HG03354 (cell line): Measurements from ENCODE around the gene HINT3.
"Not testable (repeated sequence)": the region's sequence is repeated elsewhere in the genome, so short reads cannot be mapped to it uniquely, and the experiment has no call there.

ENCODE experiments used
- ATAC-seq: cut with Tn5 transposase; IDR thresholded peaks from one replicate; pipeline ENCODE4 v1.9.1; 2021; ENCODE audit warnings: mild to moderate bottlenecking; ENCODE audit not compliant: unreplicated experiment, poor library complexity, severe bottlenecking

The HINT3 gene

DNA sequence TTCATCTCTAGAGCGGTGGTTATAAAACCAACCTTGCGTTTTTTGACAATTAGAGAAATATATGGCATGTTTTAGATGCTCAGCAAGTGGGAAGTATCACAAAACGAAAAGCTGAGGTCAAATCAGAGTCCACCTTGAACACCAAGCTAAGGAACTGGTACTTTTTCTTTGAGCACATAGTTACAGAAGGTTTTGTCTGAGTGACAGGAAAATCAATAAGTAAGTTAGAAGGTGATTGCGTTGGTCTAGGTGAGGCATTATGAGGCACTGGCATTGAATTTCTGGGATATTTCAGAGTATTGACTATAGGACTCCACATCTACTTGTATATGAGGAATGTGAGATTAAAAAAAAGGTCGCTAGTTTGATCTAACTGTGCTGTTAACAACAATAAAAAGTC lies 597 bp upstream of the HINT3 start:
- no peak for ATAC-seq

DNA sequence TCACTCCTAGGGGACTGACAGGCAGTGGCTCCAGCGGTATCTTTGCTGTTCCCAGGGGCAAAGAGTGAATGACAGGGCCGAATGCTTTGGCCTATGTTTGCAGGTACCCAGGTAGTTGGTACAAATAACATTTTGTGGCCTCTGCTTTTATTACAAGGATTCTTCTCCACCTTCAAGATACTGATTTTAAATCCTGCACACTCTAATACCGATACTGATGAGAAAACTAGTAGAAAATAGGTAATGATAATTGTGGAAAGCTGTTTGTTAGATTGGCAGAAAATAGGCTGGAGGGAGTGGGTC lies 772 bp downstream of the HINT3 start:
- ATAC-seq, result no peak

DNA sequence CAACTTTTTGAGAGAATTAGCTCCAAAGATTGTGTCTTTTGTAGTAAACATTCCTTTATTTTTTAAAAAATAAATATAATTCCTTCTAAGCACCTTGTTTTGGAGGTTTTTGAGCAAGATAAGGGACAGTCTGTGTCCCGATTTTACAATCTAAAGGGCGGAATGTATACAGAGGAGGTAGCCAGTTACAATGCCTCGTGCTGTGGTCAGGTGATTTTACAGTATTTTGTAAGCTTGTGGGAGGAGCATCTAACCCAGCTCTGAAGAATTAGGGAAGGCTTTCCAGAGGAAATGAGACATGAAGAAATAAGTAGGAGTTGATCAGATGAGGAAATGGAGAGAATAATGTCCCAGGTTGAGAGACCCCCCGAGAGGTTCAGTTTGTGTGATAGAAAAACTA lies 1.3 kb downstream of the HINT3 start:
- no peak for ATAC-seq

DNA sequence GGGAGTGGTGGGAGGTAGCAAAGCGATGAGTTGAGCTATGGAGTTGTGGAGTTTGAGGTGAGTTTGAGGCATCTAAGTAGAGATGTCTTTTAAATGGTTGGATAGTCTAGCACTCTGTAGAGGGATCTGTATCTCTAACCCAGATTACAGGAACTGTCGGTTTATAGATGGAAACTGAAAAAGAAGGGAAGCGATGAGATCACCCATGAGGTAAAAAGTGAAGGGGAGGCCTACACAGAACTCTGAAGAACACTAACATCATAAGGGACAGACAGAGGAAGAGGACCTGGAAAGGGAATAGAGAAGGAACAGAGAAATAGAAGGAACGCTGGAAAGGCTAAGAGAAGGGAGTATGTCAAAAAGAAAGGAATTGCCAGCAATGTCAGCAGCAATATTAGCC lies 2.5 kb downstream of the HINT3 start:
- no peak for ATAC-seq

DNA sequence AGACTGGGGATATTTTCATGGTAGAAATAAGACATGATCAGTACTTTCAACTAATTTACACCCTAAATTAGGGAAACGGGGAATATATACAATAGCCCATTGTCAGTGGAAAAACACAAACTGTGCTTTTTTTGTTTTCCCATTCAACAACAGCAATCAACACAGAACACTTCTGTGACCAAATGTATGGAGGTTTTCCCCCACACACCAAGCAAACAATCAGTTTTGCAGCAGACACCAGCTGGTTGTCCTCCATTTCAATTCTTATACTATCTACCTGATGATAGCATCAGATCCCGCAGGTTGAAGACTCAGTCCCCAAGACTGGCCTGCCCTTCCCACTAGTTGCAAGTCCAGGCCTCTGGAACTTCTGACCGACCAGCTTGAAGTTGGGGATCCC lies 4.5 kb downstream of the HINT3 start:
- no peak for ATAC-seq

DNA sequence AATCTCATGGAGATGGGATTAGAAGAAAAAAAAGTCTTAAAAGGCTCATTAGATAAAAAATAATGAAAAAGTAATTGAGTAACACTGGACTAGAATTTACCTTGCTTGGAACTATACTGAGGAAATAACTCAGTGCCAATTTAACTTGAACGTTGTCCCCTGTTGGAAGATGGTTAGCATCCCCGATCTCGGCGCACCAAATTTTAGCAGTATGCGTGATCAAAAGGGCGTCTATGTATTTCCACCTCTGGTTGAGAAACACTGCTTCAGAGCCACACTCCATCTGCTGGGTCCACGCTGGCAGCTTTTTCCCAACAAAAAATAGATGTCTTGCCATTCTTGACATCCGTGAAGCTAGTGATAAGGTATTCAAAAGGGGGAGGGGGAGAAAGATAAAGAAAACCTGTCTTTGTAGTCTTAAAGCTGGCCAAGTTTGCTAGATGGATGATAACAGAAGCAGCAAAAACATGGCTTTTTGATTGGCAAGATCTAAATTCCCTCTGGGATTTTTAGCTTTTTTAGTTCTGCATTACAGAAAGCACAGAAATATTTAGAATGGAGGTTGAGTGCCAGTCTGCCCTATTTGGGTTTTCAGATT lies 6.4 kb downstream of the HINT3 start:
- no peak for ATAC-seq

DNA sequence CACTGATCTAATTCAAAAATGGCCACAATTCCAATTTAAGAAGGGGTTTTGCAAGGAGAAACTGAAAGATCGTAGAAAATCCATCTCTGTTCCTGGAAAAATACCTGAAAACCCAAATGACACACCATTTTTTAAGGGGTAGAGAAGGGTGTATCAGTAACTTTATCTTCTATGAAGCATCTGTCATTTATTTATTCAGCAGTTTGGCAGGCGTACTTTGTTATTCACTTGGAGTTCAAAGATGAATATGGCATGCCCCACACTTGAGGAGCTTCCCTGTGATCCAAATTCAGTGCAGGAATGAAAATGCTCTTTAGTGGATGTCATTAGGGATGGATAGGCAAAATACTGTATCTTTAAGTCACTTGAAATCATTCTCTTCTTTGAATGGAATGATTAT lies 7.2 kb downstream of the HINT3 start:
- no peak for ATAC-seq

DNA sequence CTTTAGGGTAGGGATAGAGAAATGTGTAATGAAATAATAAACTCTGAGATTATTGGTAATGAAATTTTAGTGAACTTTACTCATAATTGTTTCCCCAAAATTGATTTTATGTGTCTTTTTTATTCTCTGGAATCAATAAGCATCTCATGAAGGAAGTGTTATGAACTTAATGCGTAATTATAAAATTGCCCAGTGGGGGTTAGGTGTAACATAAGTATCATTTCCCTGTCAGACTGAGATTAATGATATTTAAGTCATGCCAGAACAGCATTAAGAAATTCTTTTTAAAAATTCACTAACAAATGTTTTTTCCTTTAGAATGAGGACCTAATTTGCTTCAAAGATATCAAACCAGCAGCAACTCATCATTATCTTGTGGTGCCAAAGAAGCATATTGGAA lies 10.0 kb downstream of the HINT3 start:
- ATAC-seq, result no peak

DNA sequence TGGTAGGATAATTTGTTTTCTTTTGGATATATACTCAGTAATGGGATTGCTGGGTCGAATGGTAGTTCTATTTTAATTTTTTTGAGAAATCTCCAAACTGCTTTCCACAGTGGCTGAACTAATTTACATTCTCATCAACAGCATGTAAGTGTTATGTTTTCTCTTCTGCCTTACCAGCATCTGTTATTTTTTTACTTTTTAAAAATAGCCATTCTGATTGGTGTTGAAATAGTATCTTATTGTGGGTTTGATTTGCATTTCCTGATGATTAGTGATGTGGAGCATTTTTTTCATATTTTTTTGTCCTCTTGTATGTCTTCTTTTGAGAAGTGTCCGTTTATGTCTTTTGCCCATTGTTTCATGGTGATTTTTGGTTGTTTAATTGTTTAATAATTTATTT lies 11.9 kb downstream of the HINT3 start:
- no peak for ATAC-seq

DNA sequence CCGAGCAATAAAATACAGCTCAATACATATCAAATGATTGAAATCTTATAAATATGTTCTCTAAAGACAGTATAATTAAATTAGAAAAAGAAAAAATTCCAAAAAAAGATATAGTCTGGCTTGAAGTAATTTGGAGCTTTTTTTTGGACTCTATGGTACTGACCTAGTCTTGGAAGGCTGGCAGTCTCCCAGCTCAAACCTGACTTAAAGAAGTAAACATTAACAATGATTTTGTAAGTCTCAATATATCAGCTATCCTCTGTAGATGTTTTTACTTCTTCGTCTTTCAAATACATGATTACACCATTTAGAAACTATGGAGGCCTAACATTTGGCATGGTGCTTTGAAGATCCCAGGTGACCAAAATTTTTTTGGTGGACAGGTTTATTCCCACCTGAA lies 14.2 kb downstream of the HINT3 start:
- no peak for ATAC-seq

DNA sequence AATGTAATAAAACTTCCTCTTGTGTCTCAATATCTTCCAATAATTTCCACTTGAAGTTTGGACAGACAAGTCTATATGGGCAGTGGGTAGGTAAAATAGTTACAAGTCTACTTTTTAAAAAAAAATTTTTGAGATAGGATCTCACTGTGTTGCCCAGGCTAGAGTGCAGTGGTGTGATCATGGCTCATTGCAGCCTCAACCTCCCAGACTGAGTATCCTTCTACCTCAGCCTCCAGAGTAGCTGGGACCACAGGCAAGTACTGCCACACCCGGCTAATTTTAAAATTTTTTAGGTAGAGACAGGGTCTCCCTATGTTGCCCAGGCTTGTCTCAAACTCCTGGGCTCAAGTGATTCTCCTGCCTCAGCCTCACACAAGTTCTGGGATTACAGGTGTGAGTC lies 15.9 kb downstream of the HINT3 start:
- ATAC-seq, result not testable (repeated sequence)

DNA sequence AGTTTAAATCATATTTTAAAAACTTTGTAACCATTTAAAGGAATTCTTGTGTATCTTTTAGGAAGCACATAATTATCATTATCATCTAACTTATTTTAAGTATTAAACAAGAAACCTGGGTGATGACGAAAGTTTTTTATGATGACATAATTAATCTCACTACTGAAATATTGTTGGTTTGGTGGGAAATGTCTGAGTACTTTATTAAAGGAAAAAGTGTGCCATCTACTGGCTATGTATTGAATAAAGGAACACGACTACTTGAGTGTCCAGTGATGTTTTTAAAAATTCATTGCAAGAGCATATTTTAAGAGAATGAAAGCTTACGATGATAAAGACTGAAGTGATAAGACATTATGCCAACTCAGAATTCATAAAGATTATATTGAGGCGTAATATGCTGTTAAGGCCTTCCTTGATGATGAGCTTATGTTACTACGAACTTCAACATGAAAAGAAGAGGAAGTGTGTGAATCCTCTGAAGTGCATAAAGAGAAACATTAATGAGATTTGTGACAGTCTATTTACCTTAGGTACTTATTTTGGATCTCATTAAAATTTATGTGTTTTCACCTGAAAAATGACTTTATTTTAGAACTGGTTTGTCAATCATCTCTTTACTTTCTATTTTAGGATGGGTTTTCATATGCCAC lies 17.8 kb downstream of the HINT3 start:
- ATAC-seq, result peak; percentile 95

DNA sequence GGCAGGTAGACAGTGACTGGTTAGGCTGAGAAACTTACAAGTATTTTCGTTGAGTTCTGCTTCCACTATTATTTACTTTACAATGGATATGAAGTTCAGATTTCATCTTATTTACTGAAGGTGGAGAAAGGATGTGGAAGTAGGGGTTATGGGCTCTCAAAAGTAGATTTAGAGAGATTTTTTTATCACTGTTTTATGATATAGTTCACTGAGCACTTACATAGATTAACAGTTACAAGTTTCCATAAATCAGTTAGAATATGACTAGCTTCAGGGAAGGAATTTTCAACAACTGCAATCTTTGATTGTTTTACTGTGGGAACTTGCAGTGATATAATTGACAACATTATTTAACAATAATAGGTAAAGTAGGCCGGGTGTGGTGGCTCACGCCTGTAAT lies 22.5 kb downstream of the HINT3 start:
- no peak for ATAC-seq

DNA sequence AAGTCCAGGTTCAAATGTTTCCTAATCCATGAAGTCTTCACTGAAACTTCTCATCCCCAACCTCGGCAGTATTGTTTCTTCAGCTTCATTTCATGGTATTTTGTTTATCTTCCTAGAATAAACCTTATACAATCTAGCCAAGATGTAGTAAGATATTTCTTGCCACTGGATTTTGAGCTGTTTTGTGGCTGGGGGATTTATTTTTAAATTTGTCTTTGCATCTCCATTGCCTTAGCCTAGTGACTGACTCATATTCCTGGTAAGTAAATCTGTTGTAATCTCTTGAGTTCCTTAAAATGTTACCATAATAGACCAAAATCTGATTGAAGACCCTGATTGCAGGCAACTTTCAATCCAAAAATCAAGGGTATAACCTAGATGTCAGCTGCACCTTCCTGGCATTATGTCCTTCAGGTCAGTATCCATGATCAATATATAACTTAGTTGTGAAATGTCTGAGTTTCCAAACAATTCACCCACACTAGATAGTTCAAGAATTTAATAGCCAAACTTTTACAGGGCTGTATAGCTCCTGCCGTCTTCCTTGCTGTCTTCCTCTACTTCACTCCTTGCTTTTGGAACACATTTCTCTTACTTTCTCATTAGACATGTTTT lies 25.1 kb downstream of the HINT3 start:
- no peak for ATAC-seq

DNA sequence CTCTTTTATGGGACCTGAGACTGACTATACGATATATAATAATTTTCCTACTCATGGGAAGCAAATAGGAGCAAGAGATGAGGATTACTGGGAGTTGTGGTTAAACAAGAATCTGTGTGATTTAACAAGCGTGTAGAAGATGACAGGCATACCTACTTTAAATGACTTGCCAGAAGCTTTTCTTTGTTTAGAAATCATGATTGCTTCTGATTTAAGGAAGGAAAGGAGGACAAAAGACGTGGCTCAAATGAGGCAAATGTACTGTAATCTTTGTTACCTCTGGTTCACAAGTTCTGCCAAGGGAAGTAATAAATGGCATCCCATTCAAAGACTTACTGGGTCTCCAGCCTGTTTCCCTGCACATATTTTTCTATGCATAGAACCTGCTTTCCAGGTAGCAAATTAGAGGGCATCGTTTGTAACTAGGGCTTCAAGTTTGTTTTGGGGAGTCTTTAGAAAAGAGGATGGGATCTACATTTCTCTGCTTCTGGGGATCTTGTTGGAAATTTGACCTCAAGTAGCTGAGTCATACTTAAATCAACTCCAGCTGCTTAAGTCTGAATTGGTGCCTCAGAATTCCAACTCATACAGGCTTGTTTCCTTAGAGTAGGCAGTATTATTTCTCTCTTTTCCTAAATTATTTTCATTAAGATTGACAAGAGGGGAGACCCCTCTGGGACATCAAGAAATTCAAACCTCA lies 26.8 kb downstream of the HINT3 start:
- ATAC-seq, result no peak

DNA sequence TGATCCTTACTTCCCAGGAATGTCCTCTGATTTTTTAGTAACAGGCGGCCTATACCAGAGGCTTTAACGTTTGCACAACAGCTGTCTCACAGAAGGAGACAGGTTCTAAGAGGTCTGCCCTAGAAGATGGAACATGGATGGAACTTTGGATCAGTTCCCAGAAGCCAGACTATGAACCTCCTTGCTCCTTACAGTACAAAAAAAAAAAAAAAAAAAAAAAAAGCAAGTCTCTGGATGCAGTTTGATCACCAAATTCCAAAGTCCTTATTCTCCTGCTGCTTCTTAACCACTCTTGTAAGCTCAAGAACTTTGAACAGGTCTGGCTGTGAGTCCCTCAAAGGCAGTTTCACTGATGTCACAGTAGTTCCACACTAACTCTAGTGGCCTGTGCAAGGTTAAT lies 27.7 kb downstream of the HINT3 start:
- ATAC-seq, result no peak

DNA sequence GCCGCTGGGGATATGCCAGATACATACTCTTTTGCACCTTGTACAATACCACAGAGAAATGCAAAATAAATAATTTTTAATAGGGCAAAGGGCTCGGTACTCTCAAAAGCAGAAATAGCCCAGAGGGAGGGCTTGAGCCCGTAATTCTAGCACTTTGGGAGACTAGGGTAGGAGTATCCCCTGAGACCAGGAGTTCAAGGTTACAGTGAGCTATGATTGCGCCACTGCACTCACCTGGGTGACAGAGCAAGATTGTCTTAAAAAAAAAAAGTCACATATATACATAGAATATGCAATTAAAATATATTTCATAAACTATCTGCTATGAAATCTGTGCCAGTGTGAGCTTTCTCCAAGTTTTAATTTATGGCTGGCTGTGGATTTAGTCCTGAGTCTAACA lies 29.0 kb downstream of the HINT3 start:
- ATAC-seq, result no peak

DNA sequence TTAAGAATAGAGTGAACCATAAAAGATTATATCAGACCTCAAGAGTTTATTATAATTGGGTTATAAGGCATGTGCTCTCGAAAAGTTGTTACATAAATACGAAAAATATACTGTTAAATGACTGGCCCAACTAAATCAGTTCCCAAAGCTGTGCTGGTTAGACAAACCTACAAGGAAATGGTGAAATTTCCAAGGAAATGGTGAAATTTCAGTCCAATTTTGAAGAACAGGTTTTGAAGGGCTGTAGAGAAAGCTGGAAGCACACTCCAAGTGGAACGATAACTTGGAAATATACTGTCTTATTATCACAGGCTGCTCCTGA lies 29.4 kb downstream of the HINT3 start:
- no peak for ATAC-seq

DNA sequence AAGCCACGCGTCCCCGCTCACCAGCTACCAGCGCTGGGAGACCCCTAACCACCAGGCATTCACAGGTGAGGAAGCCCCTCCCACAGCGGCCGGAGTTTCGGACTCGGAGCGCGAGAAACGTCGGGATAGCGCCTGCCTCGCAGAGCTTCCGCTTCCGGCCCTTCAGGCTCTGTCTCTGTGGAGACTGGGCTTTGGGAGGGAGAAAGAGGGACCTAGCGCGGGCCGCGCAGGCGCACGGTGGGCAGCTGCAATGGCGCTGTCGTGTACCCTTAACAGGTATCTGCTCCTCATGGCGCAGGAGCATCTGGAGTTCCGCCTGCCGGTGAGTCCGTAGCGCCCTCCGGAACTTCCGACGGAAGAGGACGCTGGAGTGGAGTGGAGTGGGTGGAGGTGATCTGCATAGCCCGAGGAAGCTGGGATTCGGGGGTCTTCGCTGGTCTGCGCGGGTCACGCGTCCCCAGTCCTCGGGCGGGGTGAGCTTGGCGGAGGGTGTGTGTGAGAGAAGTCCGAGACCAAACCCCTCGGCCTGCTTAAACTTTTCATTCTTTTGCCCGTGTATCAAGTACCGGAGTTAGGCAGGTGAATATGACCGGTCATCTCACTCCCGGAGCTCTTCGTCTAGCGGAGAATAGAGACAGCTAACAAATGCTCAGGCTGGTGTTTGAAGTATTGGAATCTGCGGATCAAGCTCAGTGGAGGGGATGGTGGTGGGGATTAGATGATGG lies 29.9 kb downstream of the HINT3 start, which contains the start of gene TRMT11:
Gene TRMT11 (plus strand): TSS at position 240 of the 725 bp plus-strand sequence. CDS start 11 bp downstream, at position 251.
- ATAC-seq, result peak; percentile 97

DNA sequence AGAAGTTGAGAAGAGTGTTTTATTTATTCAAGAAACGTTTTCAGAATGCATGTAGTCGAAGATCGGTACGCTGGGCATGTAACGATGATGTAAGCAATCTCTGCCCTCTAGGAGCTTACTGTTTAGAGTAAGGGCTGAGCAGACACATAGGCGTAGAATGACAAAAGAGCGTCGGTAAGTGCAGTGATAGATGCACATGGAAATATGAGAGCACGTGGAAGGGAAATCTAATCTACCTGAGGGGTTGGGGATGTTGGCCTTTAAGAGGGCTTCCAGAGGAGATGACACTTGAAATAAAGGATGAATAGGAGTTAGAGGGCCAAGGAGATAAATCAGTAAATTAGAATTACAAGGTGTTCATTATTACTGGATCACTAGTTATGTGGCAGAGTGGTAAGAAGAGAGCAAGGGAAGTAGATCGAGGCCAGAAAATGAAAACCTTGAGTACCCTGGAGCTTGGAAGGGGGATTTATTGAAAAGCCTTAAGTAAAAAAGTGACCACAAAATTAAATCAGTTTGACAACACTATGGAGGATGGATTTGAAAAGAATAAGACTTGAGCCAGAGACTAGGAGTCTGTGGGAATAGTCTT lies 30.6 kb downstream of the HINT3 start:
- peak; percentile 30 for ATAC-seq
